Large intestine (tissue), 3 donors: Measurements from ENCODE around the gene CYP3A4. TPM values are rescaled to one million over a fixed set of nuclear protein-coding genes. Genes with fewer than 3 reads are reported as not detected.
"Not testable (repeated sequence)": the region's sequence is repeated elsewhere in the genome, so short reads cannot be mapped to it uniquely, and the experiment has no call there.

ENCODE experiments used
- DNase-seq, 2 donors: peaks; one replicate each; pipeline versions ENCODE4 v3.0.0 to v3.0.0-alpha.2; 2013
- H3K27ac ChIP-seq: one replicate; pipeline ENCODE4 v1.5.1; 2013; ENCODE audit warnings: low read length
- H3K27me3 ChIP-seq: 2 replicates; pipeline ENCODE4 v1.6.1; 2013; ENCODE audit warnings: low read length; ENCODE audit not compliant: control insufficient read depth, insufficient read depth
- H3K36me3 ChIP-seq: 2 replicates; pipeline ENCODE4 v1.6.1; 2013; ENCODE audit warnings: low read length; ENCODE audit not compliant: control insufficient read depth, insufficient read depth
- H3K4me1 ChIP-seq: one replicate; pipeline ENCODE4 v1.6.1; 2013; ENCODE audit warnings: low read length; ENCODE audit not compliant: control insufficient read depth, insufficient read depth
- H3K4me3 ChIP-seq: one replicate; pipeline ENCODE4 v1.5.1; 2013; ENCODE audit warnings: low read length
- H3K9me3 ChIP-seq: one replicate; pipeline ENCODE4 v1.6.1; 2013; ENCODE audit warnings: mild to moderate bottlenecking, low read depth, low read length, moderate library complexity; ENCODE audit not compliant: control insufficient read depth
- WGBS: methylation state at CpG from one replicate; pipeline ENCODE4 v1.1.5; 2013; ENCODE audit warnings: low lambda C conversion rate; ENCODE audit not compliant: insufficient coverage; 5-methylcytosine and 5-hydroxymethylcytosine counted together
- polyA plus RNA-seq: library from polyadenylated mRNA; unstranded; fragments of 120-200 nt; gene quantifications from one replicate; pipeline ENCODE4 v1.2.1, GENCODE V29; 2013

The CYP3A4 gene
- polyA plus RNA-seq, 1 donor, result 14.3 TPM

- Histone ChIP-seq H3K27me3 (no peaks in the 10 kb centered on the region), H3K27ac (no peak overlapping the region), H3K4me3 (no peak overlapping the region), H3K4me1 (peaks cover 26% of the 10 kb centered on the region), H3K36me3 (no peaks in the 10 kb centered on the region), H3K9me3 (no peaks in the 10 kb centered on the region)
- DNase-seq, result no peak
- no CpG with 5 or more reads among the region's 1 CpG for WGBS
Measured at GRCh38 chr7:99755085-99755484, 28.9 kb downstream of the CYP3A4 start.

- peak overlapping the region; percentile 87 for H3K27ac ChIP-seq
- no peaks in the 10 kb centered on the region for H3K27me3 ChIP-seq
- DNase-seq, result peak; percentile 74 to 78
- no peak overlapping the region for H3K4me3 ChIP-seq
- no peaks in the 10 kb centered on the region for H3K9me3 ChIP-seq
- H3K4me1 ChIP-seq, result peaks cover 26% of the 10 kb centered on the region
- no peaks in the 10 kb centered on the region for H3K36me3 ChIP-seq
- no CpG with 5 or more reads among the region's 3 CpGs for WGBS
Measured at GRCh38 chr7:99752356-99752755, 31.6 kb downstream of the CYP3A4 start.

- not testable (repeated sequence) for H3K4me3 ChIP-seq, H3K27me3 ChIP-seq, H3K9me3 ChIP-seq, H3K36me3 ChIP-seq
- peak overlapping the region; percentile 87 for H3K27ac ChIP-seq
- DNase-seq, result peak; percentile 57 to 61
- H3K4me1 ChIP-seq, result peaks cover 26% of the 10 kb centered on the region
- WGBS, result no CpG with 5 or more reads among the region's 5 CpGs
Measured at GRCh38 chr7:99751322-99752052, 32.5 kb downstream of the CYP3A4 start.

- Histone ChIP-seq H3K27me3 (no peaks in the 10 kb centered on the region), H3K4me1 (peaks cover 26% of the 10 kb centered on the region), H3K36me3 (no peaks in the 10 kb centered on the region), H3K9me3 (no peaks in the 10 kb centered on the region), H3K4me3 (no peak overlapping the region), H3K27ac (no peak overlapping the region)
- 100% methylated on average over 1 of the region's 6 CpGs for WGBS
- DNase-seq, result no peak
Measured at GRCh38 chr7:99748846-99749579, 35.0 kb downstream of the CYP3A4 start.

- not testable (repeated sequence) for H3K9me3 ChIP-seq, H3K4me3 ChIP-seq, H3K36me3 ChIP-seq, H3K27me3 ChIP-seq, DNase-seq, H3K27ac ChIP-seq
- peaks cover 16% of the 10 kb centered on the region for H3K4me1 ChIP-seq
- no CpG with 5 or more reads among the region's 3 CpGs for WGBS
Measured at GRCh38 chr7:99746915-99747314, 37.1 kb downstream of the CYP3A4 start.

- H3K36me3 ChIP-seq, H3K27ac ChIP-seq, H3K4me3 ChIP-seq, DNase-seq, H3K4me1 ChIP-seq, H3K9me3 ChIP-seq, H3K27me3 ChIP-seq: not testable (repeated sequence)
- no CpG with 5 or more reads among the region's 3 CpGs for WGBS
Measured at GRCh38 chr7:99745395-99745794, 38.6 kb downstream of the CYP3A4 start.

- Histone ChIP-seq H3K27ac (no peak overlapping the region), H3K9me3 (no peaks in the 10 kb centered on the region), H3K36me3 (no peaks in the 10 kb centered on the region), H3K4me1 (no peaks in the 10 kb centered on the region), H3K4me3 (no peak overlapping the region), H3K27me3 (no peaks in the 10 kb centered on the region)
- DNase-seq, result no peak
- WGBS, result no CpG with 5 or more reads among the region's 4 CpGs
Measured at GRCh38 chr7:99742737-99743394, 41.1 kb downstream of the CYP3A4 start.

GRCh38 chr7:99741441-99741795 lies 42.6 kb downstream of the CYP3A4 start:
- Histone ChIP-seq H3K4me3 (no peak overlapping the region), H3K9me3 (no peaks in the 10 kb centered on the region), H3K27ac (no peak overlapping the region), H3K4me1 (no peaks in the 10 kb centered on the region), H3K36me3 (no peaks in the 10 kb centered on the region), H3K27me3 (no peaks in the 10 kb centered on the region)
- no peak for DNase-seq
- WGBS, result no CpG with 5 or more reads among the region's 2 CpGs

- DNase-seq, result no peak
- Histone ChIP-seq H3K36me3 (no peaks in the 10 kb centered on the region), H3K9me3 (no peaks in the 10 kb centered on the region), H3K4me3 (no peak overlapping the region), H3K27ac (no peak overlapping the region), H3K27me3 (no peaks in the 10 kb centered on the region), H3K4me1 (no peaks in the 10 kb centered on the region)
- 80% methylated on average over 1 of the region's 5 CpGs for WGBS
Measured at GRCh38 chr7:99740573-99741440, 43.2 kb downstream of the CYP3A4 start.
